SK-N-SH (cell line): Measurements from ENCODE around the gene PCDHA8.
"Not testable (repeated sequence)": the region's sequence is repeated elsewhere in the genome, so short reads cannot be mapped to it uniquely, and the experiment has no call there.

Experiments
- GABPA ChIP-seq: IDR thresholded peaks from 2 replicates; pipeline ENCODE4 v1.4.0; 2012; ENCODE audit warnings: low read depth, mild to moderate bottlenecking
- POLR2AphosphoS5 ChIP-seq: IDR thresholded peaks from 2 replicates; pipeline ENCODE4 v1.6.1; 2012; ENCODE audit warnings: low read depth, low read length
- RAD21 ChIP-seq: IDR thresholded peaks from 2 replicates; pipeline ENCODE4 v1.6.1; 2012; ENCODE audit warnings: mild to moderate bottlenecking, low read length
- TF ChIP-seq, protein P1 (sequence below): IDR thresholded peaks from 2 replicates; pipeline ENCODE4 v1.6.1; 2012; ENCODE audit warnings: mild to moderate bottlenecking, low read depth, low read length, moderate library complexity

DNA sequence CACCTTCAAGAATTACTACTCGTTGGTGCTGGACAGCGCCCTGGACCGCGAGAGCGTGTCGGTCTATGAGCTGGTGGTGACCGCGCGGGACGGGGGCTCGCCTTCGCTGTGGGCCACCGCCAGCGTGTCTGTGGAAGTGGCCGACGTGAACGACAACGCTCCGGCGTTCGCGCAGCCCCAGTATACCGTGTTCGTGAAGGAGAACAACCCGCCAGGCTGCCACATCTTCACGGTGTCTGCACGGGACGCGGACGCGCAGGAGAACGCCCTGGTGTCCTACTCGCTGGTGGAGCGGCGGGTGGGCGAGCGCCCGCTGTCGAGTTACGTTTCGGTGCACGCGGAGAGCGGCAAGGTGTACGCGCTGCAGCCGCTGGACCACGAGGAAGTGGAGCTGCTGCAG, 18.0 kb upstream of the PCDHA8 start:
- TF ChIP-seq, protein P1, sequence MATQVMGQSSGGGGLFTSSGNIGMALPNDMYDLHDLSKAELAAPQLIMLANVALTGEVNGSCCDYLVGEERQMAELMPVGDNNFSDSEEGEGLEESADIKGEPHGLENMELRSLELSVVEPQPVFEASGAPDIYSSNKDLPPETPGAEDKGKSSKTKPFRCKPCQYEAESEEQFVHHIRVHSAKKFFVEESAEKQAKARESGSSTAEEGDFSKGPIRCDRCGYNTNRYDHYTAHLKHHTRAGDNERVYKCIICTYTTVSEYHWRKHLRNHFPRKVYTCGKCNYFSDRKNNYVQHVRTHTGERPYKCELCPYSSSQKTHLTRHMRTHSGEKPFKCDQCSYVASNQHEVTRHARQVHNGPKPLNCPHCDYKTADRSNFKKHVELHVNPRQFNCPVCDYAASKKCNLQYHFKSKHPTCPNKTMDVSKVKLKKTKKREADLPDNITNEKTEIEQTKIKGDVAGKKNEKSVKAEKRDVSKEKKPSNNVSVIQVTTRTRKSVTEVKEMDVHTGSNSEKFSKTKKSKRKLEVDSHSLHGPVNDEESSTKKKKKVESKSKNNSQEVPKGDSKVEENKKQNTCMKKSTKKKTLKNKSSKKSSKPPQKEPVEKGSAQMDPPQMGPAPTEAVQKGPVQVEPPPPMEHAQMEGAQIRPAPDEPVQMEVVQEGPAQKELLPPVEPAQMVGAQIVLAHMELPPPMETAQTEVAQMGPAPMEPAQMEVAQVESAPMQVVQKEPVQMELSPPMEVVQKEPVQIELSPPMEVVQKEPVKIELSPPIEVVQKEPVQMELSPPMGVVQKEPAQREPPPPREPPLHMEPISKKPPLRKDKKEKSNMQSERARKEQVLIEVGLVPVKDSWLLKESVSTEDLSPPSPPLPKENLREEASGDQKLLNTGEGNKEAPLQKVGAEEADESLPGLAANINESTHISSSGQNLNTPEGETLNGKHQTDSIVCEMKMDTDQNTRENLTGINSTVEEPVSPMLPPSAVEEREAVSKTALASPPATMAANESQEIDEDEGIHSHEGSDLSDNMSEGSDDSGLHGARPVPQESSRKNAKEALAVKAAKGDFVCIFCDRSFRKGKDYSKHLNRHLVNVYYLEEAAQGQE, result not testable (repeated sequence)
- not testable (repeated sequence) for TF ChIP-seq GABPA, POLR2AphosphoS5, RAD21
